ENCODE data around the gene FXYD6.
"Not testable (repeated sequence)": the region's sequence is repeated elsewhere in the genome, so short reads cannot be mapped to it uniquely, and the experiment has no call there.

The FXYD6 gene, protein sequence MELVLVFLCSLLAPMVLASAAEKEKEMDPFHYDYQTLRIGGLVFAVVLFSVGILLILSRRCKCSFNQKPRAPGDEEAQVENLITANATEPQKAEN
- long read RNA-seq: 0 reads

DNA sequence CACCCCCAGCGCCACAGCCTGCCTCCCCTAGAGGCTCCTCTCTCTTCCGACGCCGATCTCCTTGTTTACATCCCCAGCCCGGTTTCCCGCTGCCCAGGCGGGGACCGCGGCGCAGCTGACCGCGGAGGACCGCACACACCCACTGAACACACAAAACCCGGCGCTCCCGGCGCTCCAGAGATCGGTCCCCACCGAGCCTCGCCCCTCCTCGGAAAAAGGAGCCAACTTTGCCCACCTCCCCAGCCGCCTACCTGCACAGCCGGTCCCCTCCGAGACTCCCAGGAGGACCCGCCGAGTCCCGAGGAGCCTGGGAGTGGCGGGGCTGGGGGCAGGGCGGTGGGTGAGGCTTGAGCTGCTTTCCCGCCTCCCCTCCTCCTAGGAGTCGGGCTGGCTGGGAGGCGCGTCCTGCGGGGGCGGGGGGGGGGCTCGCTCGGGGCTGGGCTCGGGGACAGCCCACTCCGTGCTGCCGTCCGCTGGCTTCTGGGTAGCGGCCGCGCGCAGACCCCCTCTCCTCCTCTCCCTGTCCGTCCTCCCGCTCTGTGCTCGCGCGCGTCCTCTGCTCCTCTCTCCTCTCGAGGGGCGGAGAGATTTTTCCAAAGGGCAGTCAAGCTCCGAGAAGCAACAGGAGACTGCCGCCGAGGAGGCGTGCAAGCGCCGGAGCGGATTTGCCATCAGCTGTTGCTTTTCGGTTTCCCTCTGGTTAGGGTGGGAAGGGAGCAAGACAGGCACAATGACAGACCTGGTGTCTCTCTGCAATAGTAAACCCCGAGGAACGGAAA, at the start of gene FXYD6:
Gene FXYD6 (minus strand): TSS at position 318 of the 779 bp plus-strand sequence. CDS start 33,882 bp downstream, outside the sequence.
- no peak for TF ChIP-seq POLR2AphosphoS5 (IDR thresholded peaks at IDR 0.05; ENCODE audit: low read depth)
- TF ChIP-seq, protein P1, sequence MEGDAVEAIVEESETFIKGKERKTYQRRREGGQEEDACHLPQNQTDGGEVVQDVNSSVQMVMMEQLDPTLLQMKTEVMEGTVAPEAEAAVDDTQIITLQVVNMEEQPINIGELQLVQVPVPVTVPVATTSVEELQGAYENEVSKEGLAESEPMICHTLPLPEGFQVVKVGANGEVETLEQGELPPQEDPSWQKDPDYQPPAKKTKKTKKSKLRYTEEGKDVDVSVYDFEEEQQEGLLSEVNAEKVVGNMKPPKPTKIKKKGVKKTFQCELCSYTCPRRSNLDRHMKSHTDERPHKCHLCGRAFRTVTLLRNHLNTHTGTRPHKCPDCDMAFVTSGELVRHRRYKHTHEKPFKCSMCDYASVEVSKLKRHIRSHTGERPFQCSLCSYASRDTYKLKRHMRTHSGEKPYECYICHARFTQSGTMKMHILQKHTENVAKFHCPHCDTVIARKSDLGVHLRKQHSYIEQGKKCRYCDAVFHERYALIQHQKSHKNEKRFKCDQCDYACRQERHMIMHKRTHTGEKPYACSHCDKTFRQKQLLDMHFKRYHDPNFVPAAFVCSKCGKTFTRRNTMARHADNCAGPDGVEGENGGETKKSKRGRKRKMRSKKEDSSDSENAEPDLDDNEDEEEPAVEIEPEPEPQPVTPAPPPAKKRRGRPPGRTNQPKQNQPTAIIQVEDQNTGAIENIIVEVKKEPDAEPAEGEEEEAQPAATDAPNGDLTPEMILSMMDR (IDR thresholded peaks at IDR 0.05; ENCODE audit: insufficient read depth, low read length): no peak
- TF ChIP-seq SPI1 (IDR thresholded peaks at IDR 0.05; ENCODE audit: borderline replicate concordance, low read depth): no peak
- no peak for TF ChIP-seq GABPA (IDR thresholded peaks at IDR 0.05; ENCODE audit: low read depth)
- TF ChIP-seq, protein P2, sequence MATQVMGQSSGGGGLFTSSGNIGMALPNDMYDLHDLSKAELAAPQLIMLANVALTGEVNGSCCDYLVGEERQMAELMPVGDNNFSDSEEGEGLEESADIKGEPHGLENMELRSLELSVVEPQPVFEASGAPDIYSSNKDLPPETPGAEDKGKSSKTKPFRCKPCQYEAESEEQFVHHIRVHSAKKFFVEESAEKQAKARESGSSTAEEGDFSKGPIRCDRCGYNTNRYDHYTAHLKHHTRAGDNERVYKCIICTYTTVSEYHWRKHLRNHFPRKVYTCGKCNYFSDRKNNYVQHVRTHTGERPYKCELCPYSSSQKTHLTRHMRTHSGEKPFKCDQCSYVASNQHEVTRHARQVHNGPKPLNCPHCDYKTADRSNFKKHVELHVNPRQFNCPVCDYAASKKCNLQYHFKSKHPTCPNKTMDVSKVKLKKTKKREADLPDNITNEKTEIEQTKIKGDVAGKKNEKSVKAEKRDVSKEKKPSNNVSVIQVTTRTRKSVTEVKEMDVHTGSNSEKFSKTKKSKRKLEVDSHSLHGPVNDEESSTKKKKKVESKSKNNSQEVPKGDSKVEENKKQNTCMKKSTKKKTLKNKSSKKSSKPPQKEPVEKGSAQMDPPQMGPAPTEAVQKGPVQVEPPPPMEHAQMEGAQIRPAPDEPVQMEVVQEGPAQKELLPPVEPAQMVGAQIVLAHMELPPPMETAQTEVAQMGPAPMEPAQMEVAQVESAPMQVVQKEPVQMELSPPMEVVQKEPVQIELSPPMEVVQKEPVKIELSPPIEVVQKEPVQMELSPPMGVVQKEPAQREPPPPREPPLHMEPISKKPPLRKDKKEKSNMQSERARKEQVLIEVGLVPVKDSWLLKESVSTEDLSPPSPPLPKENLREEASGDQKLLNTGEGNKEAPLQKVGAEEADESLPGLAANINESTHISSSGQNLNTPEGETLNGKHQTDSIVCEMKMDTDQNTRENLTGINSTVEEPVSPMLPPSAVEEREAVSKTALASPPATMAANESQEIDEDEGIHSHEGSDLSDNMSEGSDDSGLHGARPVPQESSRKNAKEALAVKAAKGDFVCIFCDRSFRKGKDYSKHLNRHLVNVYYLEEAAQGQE (IDR thresholded peaks at IDR 0.05; ENCODE audit: insufficient replicate concordance, low read depth): no peak
- DNase-seq (ENCODE audit: low read depth in 1 of 2, low spot score in 1 of 2): no peak
- peaks cover 66% of the 10 kb centered on the region for H3K27me3 ChIP-seq (ENCODE audit: insufficient read depth, poor library complexity, severe bottlenecking)
- H3K27ac ChIP-seq (replicated peaks): no peak within 1 kb of the TSS
- no peak within 1 kb of the TSS for H3K4me3 ChIP-seq (replicated peaks; ENCODE audit: insufficient read depth, low read length)

DNA sequence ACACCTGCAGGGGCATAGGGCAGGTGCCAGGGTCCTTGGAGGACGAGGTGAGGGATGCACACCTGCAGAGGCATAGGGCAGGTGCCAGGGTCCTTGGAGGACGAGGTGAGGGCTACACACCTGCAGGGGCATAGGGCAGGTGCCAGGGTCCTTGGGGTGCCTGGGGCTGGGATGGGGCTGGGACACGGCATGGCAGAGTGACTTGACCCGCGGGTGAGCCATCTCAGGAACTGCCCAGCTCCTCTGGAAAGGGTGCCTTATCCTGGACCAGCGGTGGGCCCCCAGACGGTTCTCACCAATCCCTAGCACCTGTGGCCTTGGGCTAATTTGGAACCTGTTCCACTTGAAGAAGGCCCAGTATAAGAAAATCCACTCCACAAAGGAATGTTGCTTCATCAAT, 49.7 kb upstream of the FXYD6 start:
- not testable (repeated sequence) for H3K27me3 ChIP-seq (ENCODE audit: insufficient read depth, poor library complexity, severe bottlenecking); H3K4me3 ChIP-seq (replicated peaks; ENCODE audit: insufficient read depth, low read length); H3K27ac ChIP-seq (replicated peaks); DNase-seq (ENCODE audit: low read depth in 1 of 2, low spot score in 1 of 2)

- no peak for DNase-seq (ENCODE audit: low read depth in 1 of 2, low spot score in 1 of 2)
- Histone ChIP-seq H3K27me3 (ENCODE audit: insufficient read depth, poor library complexity, severe bottlenecking) (peaks cover 4% of the 10 kb centered on the region), H3K27ac (replicated peaks) (no peak overlapping the region), H3K4me3 (replicated peaks; ENCODE audit: insufficient read depth, low read length) (no peak overlapping the region)
- TF ChIP-seq, protein P2 (IDR thresholded peaks at IDR 0.05; ENCODE audit: insufficient replicate concordance, low read depth): no peak
- TF ChIP-seq, protein P1 (IDR thresholded peaks at IDR 0.05; ENCODE audit: insufficient read depth, low read length): no peak
- TF ChIP-seq POLR2AphosphoS5 (IDR thresholded peaks at IDR 0.05; ENCODE audit: low read depth) (no peak), GABPA (IDR thresholded peaks at IDR 0.05; ENCODE audit: low read depth) (no peak), SPI1 (IDR thresholded peaks at IDR 0.05; ENCODE audit: borderline replicate concordance, low read depth) (no peak)
Observed at GRCh38 chr11:117925198-117925925, 48.9 kb upstream of the FXYD6 start.

GRCh38 chr11:117924631-117925170, 48.2 kb upstream of the FXYD6 start:
- H3K27me3 ChIP-seq (ENCODE audit: insufficient read depth, poor library complexity, severe bottlenecking): peaks cover 2% of the 10 kb centered on the region
- no peak for TF ChIP-seq POLR2AphosphoS5 (IDR thresholded peaks at IDR 0.05; ENCODE audit: low read depth)
- TF ChIP-seq, protein P1 (IDR thresholded peaks at IDR 0.05; ENCODE audit: insufficient read depth, low read length): no peak

More at GRCh38 chr11:117924631-117925170, 48.2 kb upstream of the FXYD6 start:
- DNase-seq (ENCODE audit: low read depth in 1 of 2, low spot score in 1 of 2): no peak
- no peak overlapping the region for H3K4me3 ChIP-seq (replicated peaks; ENCODE audit: insufficient read depth, low read length)
- no peak overlapping the region for H3K27ac ChIP-seq (replicated peaks)
